Keratinocyte (primary cell): Measurements from ENCODE around the gene TEX13D.

Experiments
- CTCF ChIP-seq, 3 experiments: IDR thresholded peaks in 1 of 3; conservative IDR thresholded peaks in 1 of 3; optimal IDR thresholded peaks in 1 of 3; 2 replicates in 2 of 3; 3 replicates in 1 of 3; pipeline versions ENCODE3 to v1.5.1; 2011; ENCODE audit warnings: low read length in 3 of 3, mild to moderate bottlenecking in 3 of 3, moderate library complexity in 2 of 3, control low read depth in 1 of 3, inconsistent platforms in 1 of 3; ENCODE audit not compliant: insufficient read depth in 2 of 3; ENCODE audit errors: extremely low read depth in 1 of 3
- EZH2 ChIP-seq: IDR thresholded peaks from one replicate; pipeline ENCODE4 v1.6.1; 2012; ENCODE audit warnings: inconsistent platforms, mild to moderate bottlenecking, low read length, moderate library complexity

GRCh38 chrX:124383354-124383753 lies 50.9 kb downstream of the TEX13D start:
- TF ChIP-seq EZH2 (no peak), CTCF (optimal IDR thresholded peaks at IDR 0.05 in 1 of 3, IDR thresholded peaks at IDR 0.05 in 1 of 3, conservative IDR thresholded peaks at IDR 0.05 in 1 of 3; ENCODE audit: extremely low read depth in 1 of 3, insufficient read depth in 2 of 3, low read length in 3 of 3) (no peak)
